A549 treated with AZD2906 at 1 μM for 4 hours (cell line): ENCODE measurements around the gene MRPL44. TPM values are rescaled to one million over a fixed set of nuclear protein-coding genes. Genes with fewer than 3 reads are reported as not detected.

Experiments used
- total RNA-seq: library from RNA; stranded (reverse); fragments of 200-300 nt; extraction: Qiagen RNA extraction; gene quantifications from 5 replicates; pipeline ENCODE4 v1.2.3, GENCODE V29; 2022

MRPL44 gene
- total RNA-seq = 41.6 to 49.3 TPM (median 45.3 TPM) in 5 replicates

GRCh38 chr2:223957092-223957851, at the start of gene MRPL44:
Gene MRPL44, plus strand, starts transcription at chr2:223957463. Its CDS starts 10 bp downstream, at chr2:223957473.

GRCh38 chr2:223944703-223945531, 12.3 kb upstream of the MRPL44 start, which contains the start of gene WDFY1:
Gene WDFY1, minus strand, starts transcription at chr2:223945335. Its CDS starts 51 bp downstream, at chr2:223945284.

Other genes with a start within 250 kb of the MRPL44 start
- gene AP1S3, start 119.9 kb upstream of the MRPL44 start, total RNA-seq = 27.8 to 48.2 TPM (median 28.4 TPM) in 5 replicates
- gene WDFY1, start 12.1 kb upstream of the MRPL44 start, total RNA-seq = 29.7 to 36.6 TPM (median 34.8 TPM) in 5 replicates
- 139 to 170 TPM (median 157 TPM) in 5 replicates for gene SERPINE2, start 81.8 kb downstream of the MRPL44 start, total RNA-seq